ENCODE measurements around the gene HSPB1.
"Not testable (repeated sequence)": the region's sequence is repeated elsewhere in the genome, so short reads cannot be mapped to it uniquely, and the experiment has no call there.

Gene HSPB1

DNA sequence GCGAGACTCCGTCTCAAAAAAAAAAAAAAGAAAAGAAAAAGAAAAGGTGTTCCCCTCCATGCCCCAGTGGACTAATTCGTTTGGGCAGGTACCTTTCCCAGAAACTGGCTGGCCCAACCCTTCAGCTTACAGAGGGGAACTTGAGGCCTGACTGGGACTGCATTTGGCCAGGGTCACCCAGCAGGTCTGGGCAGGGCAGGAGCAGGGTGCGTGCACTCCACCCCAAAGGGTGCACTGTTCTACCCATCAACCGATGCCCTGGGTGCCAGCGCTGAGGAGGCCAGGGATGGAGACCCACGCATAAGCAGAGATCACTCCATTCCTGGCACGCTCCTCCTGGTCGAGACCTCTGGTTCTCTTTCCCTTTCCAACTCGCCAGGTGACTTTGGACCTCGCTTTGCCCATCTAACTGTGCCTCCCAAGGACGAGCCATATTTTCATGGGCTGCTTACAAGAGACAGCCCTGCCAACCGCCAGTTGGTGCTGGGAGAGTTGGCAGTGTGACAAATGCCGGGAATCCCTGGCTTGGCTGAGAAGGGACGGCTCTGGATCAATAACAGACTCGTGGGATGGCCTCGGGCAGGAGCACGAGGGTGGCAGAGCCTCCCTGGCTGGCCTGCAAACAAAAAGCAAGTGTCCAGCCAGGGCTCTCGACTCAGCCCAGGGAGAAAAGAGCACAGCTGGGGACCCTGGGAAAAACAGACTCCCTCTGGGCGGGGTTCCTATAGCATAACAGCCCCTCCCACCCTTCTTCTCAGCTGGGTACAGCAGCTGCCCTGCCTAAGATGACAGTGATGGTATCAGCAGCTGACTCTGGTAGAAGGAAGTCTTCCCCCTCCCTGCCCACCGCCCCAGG is 7.9 kb downstream of the HSPB1 start:
- DNase-seq, result peak; percentile 34

DNA sequence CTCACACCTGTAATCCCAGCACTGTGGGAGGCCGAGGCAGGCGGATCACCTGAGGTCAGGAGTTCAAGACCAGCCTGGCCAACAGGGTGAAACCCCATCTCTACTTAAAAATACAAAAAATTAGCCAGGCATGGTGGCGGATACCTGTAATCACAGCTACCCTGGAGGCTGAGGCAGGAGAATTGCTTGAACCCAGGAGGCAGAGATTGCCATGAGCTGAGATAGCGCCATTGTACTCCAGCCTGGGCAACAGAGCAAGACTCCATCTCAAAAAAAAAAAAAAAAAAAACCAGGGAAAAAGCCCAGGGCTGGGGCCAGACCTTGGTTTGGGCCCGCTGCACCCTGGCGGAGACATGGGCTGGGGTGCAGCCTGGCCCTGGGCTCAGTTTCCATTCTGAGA is 9.4 kb downstream of the HSPB1 start:
- not testable (repeated sequence) for DNase-seq

DNA sequence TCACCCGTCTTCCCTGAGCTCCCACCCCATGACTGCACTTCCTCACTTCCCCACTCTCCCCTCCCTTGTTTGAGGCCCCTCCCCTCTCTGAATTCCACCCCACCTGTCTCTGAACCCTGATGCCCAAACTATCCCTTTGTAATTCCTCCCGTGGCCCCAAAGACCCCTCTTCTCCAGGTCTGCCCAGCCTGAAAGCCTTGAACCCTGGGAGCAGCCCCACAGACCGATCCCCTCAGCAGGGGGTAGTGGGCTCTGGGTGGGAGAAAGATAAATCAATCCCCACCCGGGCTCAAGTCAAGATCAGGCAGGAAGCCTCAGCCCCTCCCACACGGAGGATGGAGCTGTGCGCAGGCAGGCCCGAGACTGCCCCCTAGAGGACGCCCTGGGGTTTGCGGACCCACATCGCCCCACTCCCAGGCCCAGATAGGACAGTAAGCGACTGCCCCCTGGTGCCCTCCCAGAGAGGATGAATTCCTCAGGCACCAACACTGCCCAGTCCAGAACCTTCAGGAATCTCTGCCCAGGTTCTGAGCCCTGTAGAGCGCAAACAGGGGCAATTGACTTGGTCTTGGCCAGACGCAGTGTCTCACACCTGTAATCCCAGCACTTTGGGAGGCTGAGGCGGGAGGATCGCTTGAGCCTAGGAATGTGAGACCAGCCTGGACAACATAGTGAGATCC is 11.7 kb downstream of the HSPB1 start:
- DNase-seq, result peak; percentile 98

DNA sequence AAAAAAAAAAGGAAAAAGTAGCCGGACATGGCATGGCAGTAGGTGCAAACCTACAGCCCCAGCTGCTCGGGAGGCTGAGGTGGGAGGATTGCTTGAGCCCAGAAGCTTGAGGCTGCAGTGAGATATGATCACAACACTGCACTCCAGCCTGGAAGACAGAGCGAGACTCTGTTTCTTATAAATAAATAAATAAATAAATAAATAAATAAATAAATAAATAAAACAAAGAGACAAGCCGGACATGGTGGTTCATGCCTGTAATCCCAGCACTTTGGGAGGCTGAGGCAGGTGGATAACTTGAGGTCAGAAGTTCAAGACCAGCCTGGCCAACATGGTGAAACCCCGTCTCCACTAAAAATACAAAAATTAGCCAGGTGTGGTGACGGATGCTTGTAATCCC is 12.3 kb downstream of the HSPB1 start:
- DNase-seq, result not testable (repeated sequence)

DNA sequence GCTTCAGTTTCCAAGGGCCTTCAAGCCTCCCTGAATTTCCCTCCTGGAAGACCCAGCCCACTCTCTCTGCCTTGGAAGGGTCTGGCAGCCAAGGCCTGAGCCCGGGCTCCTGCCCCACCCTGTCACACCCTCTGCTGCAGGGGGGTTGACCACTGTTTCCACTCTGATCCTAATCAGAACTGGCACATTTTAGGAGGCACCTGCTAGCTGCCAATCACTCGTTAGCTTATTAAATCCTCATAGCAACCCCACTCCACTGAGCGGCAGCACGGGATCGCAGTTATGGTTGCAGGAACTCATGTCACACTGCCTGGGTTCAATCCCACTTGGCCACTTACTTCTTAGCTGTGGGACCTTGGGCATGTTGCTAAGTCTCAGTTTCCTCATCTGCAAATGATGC is 12.9 kb downstream of the HSPB1 start:
- peak; percentile 53 for DNase-seq

DNA sequence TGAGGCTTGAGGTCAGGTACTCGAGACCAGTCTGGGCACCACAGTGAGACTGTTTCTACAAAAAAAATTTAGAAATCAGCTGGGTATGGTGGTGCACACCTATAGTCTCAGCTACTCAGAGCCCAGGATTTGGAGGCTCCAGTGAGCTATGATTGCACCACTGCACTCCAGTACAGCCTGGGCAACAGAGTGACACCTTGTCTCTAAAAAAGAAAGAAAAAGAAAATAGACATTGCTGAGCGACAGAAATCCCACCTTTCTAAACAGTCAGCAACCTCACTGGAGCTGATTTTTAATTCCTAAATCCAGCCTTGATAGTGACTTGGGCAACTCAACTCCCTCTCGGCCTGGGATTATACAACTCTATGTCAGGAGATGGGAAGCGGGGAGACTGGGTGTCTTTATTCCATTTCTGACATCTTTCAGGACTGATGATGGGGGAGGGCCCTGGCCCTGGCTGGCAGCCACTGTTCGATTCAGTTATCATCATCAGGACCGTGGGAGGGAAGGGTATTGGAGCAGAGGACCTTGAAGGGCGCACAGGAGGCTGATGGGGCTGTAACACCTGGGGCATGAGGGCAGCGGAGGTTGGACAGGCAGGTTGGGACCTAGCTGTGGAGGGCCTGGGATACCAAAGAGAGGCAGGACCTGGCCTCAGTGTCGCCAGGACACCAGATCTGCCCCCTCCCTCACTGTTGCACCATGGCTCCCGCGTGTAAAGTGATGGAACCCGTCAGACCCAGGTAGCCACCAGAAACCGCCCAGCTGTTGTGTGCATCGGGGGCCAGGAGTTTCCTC is 14.7 kb downstream of the HSPB1 start:
- DNase-seq, result no peak

DNA sequence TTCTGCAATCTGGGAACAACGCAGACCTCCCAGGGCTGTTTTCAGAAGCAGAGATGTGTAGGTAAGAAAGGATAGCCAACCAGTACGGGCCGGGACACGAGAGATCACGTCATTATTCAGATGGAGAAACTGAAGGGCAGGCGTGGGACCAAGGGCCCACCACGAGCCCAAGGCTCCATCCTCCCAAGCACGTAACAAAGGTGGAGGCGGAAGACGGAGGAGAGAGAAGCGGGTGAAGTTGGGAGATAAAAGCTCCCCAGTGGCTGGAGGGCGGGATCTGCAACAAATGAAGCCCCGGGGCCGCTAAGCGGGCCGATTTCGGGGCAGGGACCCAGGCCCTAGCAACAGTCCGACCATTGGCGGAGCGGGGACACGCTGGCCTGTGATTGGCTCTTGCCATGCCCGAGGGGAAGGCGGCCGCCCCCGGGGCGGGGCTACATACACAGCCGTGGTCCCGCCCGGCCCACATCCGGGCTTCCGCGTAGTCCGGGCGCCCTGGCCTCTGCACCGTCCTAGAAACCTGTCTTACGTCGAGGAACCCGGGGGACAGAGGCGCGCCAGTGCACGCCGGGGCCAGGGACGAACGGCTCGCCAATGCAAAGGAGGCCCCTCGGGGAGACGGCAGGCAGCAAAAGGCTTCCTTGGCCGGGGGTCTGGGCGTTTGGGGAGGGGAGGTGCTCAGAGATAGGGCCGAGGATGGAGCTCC is 15.5 kb downstream of the HSPB1 start:
- peak; percentile 99 for DNase-seq

DNA sequence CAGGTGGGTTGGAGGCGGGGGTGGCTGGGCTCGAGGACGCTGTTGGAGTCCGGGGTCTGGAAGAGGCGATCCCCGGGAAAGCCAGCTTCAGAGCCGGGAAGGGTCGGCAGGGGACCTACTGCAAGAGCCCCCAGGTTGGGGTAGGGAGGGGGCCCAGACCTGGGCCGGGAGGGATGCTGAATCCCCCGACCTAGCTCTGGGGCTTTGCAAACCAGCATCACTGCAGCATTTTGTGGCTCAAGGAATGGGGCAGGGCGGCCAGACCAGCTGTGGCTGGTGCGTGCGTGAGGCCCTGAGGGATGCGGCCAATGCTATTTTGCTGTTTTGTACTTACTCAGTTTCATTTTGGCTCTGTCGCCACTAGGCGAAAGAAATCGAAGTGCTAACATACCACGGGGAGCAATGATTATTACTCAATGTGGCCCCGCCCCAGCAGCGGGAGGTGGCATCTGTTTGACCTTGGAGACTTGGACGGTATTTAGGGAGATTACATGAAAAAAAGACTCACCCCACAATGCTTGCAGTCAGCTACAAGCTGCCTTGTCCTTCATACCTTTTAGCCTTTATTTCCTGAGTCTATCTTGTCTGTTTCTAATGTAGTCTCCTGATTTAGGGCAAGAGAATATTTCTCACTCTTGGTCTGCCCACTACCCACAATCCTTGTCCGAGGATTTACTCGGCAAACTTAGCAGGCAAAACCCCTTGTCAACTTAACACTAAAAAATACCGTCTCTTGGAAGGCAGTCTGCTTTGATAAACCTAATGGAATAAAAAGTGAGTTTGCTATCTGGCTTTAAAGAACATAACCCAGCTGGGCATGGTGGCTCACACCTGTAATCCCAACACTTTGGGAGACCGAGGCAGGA is 16.2 kb downstream of the HSPB1 start:
- DNase-seq, result peak; percentile 94

DNA sequence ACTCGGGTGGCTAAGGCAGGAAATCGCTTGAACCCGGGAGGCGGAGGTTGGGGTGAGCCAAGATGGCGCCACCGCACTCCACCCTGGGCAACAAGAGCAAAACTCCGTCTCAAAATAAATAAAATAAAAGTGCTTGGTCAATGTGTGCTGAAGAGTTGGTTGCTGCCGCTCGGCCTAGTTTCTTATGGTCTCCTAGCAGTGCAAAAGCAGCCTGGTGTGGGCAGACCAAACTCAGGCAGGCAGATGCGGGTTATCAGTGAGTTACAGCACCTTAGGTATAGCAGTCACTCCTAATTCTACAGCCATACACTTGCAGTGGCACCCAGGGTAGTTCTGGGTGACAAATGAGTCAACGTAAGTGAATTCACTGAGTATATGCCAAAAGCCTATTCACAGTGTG is 22.6 kb downstream of the HSPB1 start:
- no peak for DNase-seq

DNA sequence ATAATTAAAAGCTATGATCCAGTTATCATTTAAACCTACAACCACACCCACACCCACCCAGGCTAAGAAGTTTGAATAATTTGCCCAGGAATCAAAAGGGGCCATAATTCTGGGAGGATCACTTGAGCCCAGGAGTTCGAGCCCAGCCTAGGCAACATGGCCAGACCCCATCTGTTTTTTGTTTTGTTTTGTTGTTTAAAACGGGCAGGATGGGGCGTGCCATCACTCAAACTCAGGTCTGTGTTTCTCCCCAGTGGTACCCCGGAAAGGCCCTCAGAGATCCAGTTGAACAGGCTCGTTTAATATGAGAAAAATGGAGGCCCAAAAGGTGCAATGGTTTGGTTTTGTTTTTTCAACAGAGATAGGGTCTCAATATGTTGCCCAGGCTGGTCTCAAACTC is 23.3 kb downstream of the HSPB1 start:
- no peak for DNase-seq

DNA sequence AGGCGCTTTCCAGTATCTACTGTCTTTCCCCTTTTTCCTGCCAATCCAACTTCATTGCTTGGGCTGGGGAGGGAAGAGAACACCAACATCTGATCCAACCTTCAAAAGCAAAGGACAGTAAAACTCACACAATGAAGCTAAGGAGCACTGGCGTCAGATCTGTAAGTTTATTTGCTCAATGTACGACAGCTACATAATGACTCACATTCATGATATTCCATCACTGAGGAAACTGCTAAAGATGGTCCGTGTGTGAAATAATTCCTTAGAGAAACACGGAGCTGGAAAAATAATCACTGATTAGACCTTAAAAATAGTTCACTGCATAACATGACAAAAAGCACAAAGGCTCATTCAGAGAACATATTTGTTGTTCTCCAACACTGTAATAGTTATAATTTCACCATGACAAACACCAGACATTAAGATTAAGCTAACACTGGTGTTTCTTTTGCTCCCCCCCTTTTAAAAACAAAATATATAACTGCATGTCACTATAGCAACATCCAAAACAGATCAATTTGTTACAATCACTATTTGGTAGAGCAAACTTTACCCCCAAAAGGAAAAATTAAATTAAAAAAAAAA is 24.3 kb downstream of the HSPB1 start:
- DNase-seq, result no peak

DNA sequence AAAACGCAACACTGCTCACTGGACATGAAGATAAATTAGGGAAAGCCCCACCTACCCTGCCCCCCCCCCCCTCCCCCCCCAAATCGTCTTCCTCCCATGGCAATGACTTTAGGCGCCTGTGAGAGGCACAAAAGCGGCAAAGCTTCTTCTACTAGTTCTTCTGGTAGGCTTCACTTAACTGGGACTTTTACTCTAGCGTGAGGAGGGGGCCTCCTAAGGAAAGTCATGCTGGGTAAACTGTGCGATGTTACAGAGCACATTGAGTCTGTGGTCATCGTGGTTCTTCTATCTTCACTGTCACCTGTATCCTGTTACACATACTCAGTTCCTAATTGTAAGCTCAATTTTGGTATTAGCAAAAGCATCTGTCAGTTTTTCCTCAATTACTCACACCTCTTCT is 25.1 kb downstream of the HSPB1 start:
- peak; percentile 70 for DNase-seq

DNA sequence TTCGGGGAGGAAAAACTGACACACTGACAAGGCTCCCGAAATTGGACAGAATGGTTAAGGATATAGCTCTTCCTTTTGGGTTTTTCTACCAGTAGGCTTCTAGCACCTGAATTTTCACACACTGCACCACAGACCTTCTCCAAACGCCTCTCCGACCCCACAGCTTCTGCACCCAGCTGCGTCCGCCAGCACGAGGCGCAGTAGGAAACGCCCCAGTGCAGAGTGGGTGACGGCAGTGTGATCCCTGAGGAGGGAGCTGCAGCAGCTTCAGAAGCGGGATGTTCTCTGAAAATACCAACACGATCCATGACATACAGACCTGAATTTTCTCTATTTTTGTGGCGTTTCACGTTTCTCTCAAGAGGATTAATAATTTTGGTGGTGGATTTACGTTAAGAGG is 25.9 kb downstream of the HSPB1 start:
- no peak for DNase-seq

DNA sequence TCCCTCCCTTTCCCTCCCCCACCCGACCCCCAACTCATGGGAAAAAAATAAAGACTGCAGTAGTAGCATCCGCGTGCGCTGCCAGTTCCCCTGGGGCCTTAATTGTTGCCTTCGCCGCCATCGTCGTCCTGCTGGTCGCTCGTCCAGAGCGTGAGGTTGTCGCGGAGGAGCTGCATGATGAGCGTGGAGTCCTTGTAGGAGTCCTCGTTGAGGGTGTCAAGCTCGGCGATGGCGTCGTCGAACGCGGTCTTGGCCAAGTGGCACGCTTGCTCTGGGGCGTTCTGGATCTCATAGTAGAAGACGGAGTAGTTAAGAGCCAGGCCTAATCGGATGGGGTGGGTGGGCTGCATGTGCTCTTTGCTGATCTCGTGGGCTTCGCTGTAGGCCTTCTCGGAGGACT is 27.0 kb downstream of the HSPB1 start:
- no peak for DNase-seq

DNA sequence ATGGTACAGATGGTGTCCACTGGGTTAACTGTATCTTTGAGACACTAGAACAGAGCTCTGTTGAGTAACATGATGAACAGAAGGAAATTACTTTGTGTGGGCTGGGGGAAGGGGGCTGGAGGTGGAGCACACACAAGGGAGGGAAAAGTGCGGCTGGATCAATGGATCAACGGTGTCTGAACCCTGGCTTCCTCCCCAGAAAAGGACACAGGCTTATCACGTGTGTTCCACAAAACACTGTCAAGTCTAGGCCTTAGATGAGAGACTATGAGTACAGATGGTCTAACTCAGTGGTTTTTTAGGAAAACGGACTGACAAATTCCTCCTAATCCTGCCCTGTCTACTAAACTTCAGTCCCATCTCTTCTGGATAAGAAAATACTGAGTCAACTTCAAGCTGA is 27.8 kb downstream of the HSPB1 start:
- no peak for DNase-seq

DNA sequence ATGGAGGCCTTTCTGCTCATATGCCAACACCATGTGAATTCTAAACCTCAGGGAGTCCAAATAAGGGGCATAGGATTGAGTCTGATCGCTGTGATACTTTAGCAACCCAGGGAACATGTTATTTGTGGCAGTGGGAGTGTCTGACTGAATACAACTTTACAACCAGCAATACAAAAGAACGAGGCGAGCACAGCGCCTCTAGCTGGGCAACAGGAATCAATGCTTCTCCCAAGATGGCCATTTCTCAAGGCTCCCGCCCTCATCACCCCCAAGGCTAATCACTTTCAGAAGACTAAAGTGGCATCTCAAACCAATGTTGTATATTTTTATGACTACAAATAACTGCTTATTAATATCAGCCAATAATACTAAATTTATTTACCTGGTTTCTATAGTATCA is 28.2 kb downstream of the HSPB1 start:
- DNase-seq, result no peak

DNA sequence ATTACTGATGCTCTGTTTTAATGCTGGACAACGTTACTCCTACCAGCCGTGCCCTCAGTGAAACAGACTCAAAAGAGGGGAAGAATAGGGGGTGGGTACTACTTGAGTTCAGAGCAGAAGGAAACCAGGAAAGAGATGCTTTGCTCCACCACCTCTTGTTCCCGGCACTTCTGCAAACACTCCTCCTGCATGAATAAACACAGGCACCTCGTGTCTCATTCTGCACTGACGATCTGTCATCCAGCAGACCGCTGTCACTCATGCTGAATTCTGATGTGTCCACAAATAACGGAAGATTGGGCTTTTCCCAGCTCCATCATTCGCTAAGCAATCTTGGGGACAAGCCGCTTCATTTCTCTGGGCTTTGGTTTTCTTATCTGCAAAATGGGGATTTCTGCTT is 29.6 kb downstream of the HSPB1 start:
- DNase-seq, result no peak

DNA sequence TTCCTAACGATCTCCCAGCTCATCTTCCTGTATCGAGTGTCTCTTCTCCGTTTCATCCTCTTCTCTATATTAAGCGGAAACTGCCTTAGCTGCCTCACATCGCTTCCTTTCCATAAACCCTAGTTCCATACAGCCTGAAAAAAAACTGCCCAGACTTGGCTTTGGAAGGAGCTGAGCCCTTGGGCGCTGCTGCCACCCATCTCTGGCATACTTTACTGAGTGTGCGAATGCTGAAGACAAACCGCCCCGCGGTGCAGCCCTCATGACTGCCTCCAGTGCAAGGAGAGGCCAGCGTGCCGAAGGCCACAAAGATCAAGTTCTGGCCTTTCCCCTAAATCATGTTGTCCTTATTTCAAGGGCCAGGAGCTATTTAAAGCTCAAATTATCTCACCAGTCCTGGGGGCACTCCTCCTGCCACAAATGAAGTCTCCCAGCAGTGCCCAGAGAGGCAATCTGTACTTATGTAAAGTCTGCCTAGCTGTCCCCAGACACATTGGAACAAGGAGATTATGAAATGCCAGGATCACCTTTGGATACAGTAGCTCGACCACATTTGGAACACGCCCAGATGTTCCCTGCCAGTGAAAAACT is 31.1 kb downstream of the HSPB1 start:
- no peak for DNase-seq

DNA sequence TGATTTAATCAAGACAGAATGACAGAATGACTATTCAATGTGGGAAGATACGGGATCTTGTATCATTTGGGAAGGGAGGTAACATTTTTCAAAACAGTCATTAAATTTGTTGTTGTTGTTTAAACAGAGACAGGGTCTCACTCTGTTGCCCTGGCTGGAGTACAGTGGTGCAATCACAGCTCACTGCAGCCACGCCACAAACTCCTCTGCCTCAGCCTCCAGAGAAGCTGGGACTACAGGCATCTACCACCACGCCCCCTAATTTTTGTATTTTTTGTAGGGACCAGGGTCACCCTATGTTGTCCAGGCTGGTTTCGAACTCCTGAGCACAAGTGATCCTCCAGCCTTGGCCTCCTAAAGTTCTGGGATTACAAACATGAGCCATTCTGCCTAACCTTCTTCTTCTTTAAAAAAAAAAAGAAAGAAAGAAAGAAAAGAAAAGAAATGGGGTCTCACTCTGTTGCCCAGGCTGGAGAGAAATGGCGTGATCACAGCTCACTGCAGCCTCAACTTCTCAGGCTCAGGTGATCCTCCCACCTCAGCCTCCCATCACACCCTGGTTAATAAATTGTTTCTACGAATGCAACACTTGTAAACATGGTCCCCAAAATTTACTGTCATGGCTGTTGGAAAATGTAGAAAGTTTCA is 32.0 kb downstream of the HSPB1 start:
- no peak for DNase-seq

DNA sequence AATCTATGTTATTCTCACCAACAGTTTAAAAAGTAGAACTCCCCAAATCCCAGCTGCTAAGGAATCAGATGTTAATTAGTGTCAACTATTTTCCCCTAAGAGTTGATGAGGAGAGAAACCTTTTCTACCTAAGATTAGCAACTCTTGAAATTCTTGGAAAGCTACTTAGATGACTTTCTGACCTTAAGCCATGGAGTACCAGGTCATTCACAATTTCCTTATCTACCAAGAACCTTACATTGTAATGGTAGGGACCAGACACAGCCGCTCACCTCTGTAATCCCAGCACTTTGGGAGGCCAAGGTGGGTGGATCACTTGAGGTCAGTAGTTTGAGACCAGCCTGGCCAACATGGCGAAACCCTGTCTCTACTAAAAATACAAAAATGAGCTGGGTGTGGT is 32.9 kb downstream of the HSPB1 start:
- DNase-seq, result not testable (repeated sequence)

DNA sequence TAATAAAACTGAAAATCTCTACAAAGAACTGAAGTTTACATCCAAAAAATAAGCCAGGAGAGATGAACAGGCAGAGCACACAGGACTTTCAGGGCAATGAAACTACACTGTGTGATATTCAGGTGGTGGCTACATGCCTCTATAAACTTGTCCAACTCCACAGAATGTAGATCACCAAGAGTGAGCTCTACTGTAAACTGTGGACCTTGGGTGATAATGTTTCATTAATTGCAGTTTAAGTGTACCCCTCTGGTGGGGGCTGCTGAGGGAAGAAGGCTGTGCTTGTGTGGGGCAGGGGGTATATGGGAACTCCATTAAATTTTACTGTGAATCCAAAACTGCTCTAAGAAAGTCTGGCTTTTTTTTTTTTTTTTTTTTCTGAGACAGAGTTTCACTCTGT is 33.6 kb downstream of the HSPB1 start:
- no peak for DNase-seq
